CD4-positive, alpha-beta T cell (primary cell): ENCODE results near the gene SLC36A2. TPM values are rescaled to one million over a fixed set of nuclear protein-coding genes. Genes with fewer than 3 reads are reported as not detected.

Source experiments
- ATAC-seq: fragments of 200-7000 bp; cut with Tn5 transposase; one replicate; pipeline ENCODE4 v1.10.0; 2022; ENCODE audit warnings: mild to moderate bottlenecking; ENCODE audit not compliant: poor library complexity
- CTCF ChIA-PET: fragments of 350-600 bp; sonication (Branson Sonifier 250); formaldehyde crosslinking; loops from one replicate; lab custom pipeline; 2021; ENCODE audit warnings: antibody characterized with exemption, inconsistent platforms; lab: Charles Lee
- POLR2A ChIA-PET: fragments of 350-600 bp; sonication (Branson Sonifier 250); formaldehyde crosslinking; loops from one replicate; lab custom pipeline; 2021; ENCODE audit warnings: antibody characterized with exemption, inconsistent platforms; lab: Charles Lee
- DNase-seq, 14 experiments: peaks; one replicate each; pipeline ENCODE4 v3.0.0-alpha.2; 2013 to 2020; ENCODE audit warnings: mixed read lengths in 2 of 14
- H3K27ac ChIP-seq, 2 donors: one replicate each; pipeline versions ENCODE4 v1.5.1 to v1.7.0; 2013; ENCODE audit warnings: low read length in 2 of 2, low read depth in 1 of 2, mild to moderate bottlenecking in 1 of 2
- H3K27me3 ChIP-seq, 2 experiments: 1 replicate in 1 of 2; 2 replicates in 1 of 2; pipeline versions ENCODE4 v1.6.1 to v1.7.0; 2013; ENCODE audit warnings: low read length in 2 of 2, control low read depth in 1 of 2, mild to moderate bottlenecking in 1 of 2, moderate library complexity in 1 of 2; ENCODE audit not compliant: insufficient read depth in 2 of 2, control insufficient read depth in 1 of 2
- H3K36me3 ChIP-seq: one replicate; pipeline ENCODE4 v1.6.1; 2013; ENCODE audit warnings: low read length, control low read depth; ENCODE audit not compliant: insufficient read depth
- H3K4me1 ChIP-seq: one replicate; pipeline ENCODE4 v1.6.1; 2013; ENCODE audit warnings: low read length, control low read depth; ENCODE audit not compliant: insufficient read depth
- H3K4me3 ChIP-seq: one replicate; pipeline ENCODE4 v1.5.1; 2013; ENCODE audit warnings: mild to moderate bottlenecking, low read length, moderate library complexity
- H3K9me3 ChIP-seq, 2 experiments: 1 replicate in 1 of 2; 2 replicates in 1 of 2; pipeline versions ENCODE4 v1.6.1 to v1.7.0; 2013; ENCODE audit warnings: low read length in 2 of 2, mild to moderate bottlenecking in 2 of 2, control low read depth in 1 of 2, moderate library complexity in 1 of 2; ENCODE audit not compliant: control insufficient read depth in 1 of 2, insufficient read depth in 1 of 2
- H3K27ac Mint-ChIP-seq: one replicate; pipeline ENCODE4 v1.8.0; 2020; ENCODE audit warnings: mixed read lengths
- H3K27me3 Mint-ChIP-seq: one replicate; pipeline ENCODE4 v1.8.0; 2021; ENCODE audit warnings: mixed read lengths
- H3K36me3 Mint-ChIP-seq: one replicate; pipeline ENCODE4 v1.8.0; 2021; ENCODE audit warnings: low read depth, mixed read lengths
- H3K4me1 Mint-ChIP-seq: one replicate; pipeline ENCODE4 v1.8.0; 2021; ENCODE audit warnings: low read depth, mixed read lengths
- H3K4me3 Mint-ChIP-seq: one replicate; pipeline ENCODE4 v1.8.0; 2020; ENCODE audit warnings: mild to moderate bottlenecking, mixed read lengths
- H3K9me3 Mint-ChIP-seq: one replicate; pipeline ENCODE4 v1.8.0; 2020; ENCODE audit warnings: mixed read lengths
- CTCF ChIP-seq: fragments of 200-600 bp; IDR thresholded peaks from one replicate; pipeline ENCODE4 v1.8.0; 2022; ENCODE audit warnings: antibody characterized with exemption, mild to moderate bottlenecking
- intact Hi-C, 2 experiments: fragments of 100-400 bp; cut with DNase I in 1 of 2; cut with micrococcal nuclease in 1 of 2; formaldehyde crosslinking; loops; one replicate each; pipeline versions ENCODE4 v1.15.1 to v1.9.0; 2023 to 2025; cut with DNase I, micrococcal nuclease
- total RNA-seq, 174 experiments: library from RNA in 2 of 174; stranded (reverse) in 2 of 174; gene quantifications; one replicate each; pipeline ENCODE4 v1.2.3 and lab custom pipeline; 2021 to 2026

The SLC36A2 gene
- total RNA-seq, 2 experiments from 2014 or later, result not detected

DNA sequence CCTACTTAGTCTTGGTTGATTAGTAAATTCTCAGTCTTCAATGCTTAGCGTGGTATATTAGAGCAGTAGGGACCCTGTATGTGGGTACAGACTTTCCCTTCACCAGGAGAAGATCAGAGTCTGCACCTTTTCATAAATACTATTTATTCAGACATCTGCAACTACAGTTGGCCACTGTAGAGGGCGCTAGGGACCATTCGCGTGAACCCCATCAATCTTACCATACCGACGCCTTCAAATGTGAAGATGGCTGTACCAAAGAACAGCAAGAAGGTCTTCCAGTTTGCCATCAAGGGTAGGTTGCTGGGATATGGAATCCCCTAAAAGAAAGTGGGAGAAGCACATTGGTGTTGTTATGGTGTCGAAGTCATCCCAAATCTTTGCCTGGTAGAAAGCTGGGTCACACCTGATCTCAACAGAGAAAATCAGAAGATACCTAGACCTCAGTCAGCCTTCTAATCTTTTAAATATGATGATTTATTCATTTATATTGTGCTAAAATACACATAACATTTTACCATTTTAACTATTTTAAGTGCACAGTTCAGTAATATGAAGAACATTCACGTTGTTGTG is 62.9 kb downstream of the SLC36A2 start:
- no peak for DNase-seq
- Histone ChIP-seq H3K4me1 (no peaks in the 10 kb centered on the region), H3K4me3 (no peak overlapping the region), H3K27ac (no peak overlapping the region), H3K36me3 (no peaks in the 10 kb centered on the region), H3K9me3 (no peaks in the 10 kb centered on the region), H3K27me3 (no peaks in the 10 kb centered on the region)
- intact Hi-C loops, result no loop called here
- no peaks in the 10 kb centered on the region for H3K4me1 Mint-ChIP-seq
- no peak for ATAC-seq
- no peak for TF ChIP-seq CTCF
- H3K27me3 Mint-ChIP-seq, result no peaks in the 10 kb centered on the region
- POLR2A ChIA-PET, result no interaction called here
- H3K27ac Mint-ChIP-seq, result no peak overlapping the region
- CTCF ChIA-PET, result no interaction called here
- no peak overlapping the region for H3K4me3 Mint-ChIP-seq
- H3K36me3 Mint-ChIP-seq, result no peaks in the 10 kb centered on the region
- H3K9me3 Mint-ChIP-seq, result no peaks in the 10 kb centered on the region

DNA sequence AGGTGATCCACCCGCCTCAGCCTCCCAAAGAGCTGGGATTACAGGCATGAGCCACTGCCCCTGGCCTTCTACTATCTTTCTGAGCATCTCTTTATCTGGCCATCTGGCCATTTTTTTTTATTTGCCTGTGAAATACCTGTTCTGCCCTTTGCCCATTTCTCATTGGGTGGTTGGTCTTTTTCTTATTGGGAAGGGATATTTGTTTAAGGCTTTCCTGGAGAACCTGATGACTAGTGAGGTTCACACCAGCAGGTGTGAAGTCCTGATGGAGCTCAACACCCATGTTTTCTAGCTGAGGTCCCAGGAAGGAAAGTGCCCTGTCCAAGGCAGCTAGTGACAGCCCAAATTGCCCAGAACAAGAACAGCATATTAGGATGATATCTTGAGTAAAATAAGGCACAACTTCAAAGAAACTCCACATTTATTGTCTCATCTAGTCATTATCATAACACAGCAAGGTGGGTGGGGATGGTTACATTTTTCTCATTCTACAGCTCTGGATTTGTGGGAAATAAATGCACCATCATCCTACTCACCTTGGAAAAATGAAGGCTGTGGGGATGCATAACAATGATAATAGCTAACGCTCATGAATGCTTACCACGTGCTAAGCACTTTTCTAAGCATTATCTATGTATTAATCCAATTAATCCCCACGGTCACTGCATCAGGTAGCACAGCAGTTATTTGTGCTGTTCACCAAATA is 64.1 kb downstream of the SLC36A2 start:
- DNase-seq, result no peak
- Mint-ChIP-seq H3K27me3 (no peaks in the 10 kb centered on the region), H3K27ac (no peak overlapping the region), H3K4me1 (no peaks in the 10 kb centered on the region), H3K4me3 (no peak overlapping the region), H3K9me3 (no peaks in the 10 kb centered on the region), H3K36me3 (no peaks in the 10 kb centered on the region)
- Histone ChIP-seq H3K4me3 (no peak overlapping the region), H3K9me3 (no peaks in the 10 kb centered on the region), H3K27me3 (no peaks in the 10 kb centered on the region), H3K4me1 (no peaks in the 10 kb centered on the region), H3K36me3 (no peaks in the 10 kb centered on the region), H3K27ac (no peak overlapping the region)
- no peak for ATAC-seq
- ChIA-PET POLR2A (no interaction called here), CTCF (no interaction called here)
- intact Hi-C loops, result no loop called here
- TF ChIP-seq CTCF, result no peak

GRCh38 chr5:151281001-151281639 is 66.2 kb downstream of the SLC36A2 start:
- ATAC-seq (no peak), DNase-seq (no peak)
- ChIA-PET POLR2A (no interaction called here), CTCF (no interaction called here)
- Mint-ChIP-seq H3K9me3 (no peaks in the 10 kb centered on the region), H3K4me3 (no peak overlapping the region), H3K27me3 (no peaks in the 10 kb centered on the region), H3K27ac (no peak overlapping the region), H3K4me1 (no peaks in the 10 kb centered on the region), H3K36me3 (no peaks in the 10 kb centered on the region)
- no peaks in the 10 kb centered on the region for H3K4me1 ChIP-seq
- H3K27ac ChIP-seq, result no peak overlapping the region
- intact Hi-C loops, result no loop called here
- H3K9me3 ChIP-seq, result no peaks in the 10 kb centered on the region
- H3K4me3 ChIP-seq, result no peak overlapping the region
- no peaks in the 10 kb centered on the region for H3K27me3 ChIP-seq
- no peak for TF ChIP-seq CTCF
- H3K36me3 ChIP-seq, result no peaks in the 10 kb centered on the region
